Type B pancreatic cell (in vitro differentiated cells): ENCODE data around the gene PDCD1LG2. TPM values are rescaled to one million over a fixed set of nuclear protein-coding genes. Genes with fewer than 3 reads are reported as not detected.

Source experiments
- DNase-seq: peaks from one replicate; pipeline ENCODE4 v3.0.0; 2021; ENCODE audit warnings: mixed read lengths; ENCODE audit not compliant: unreplicated experiment; ENCODE audit errors: extremely low spot score
- H3K27ac Mint-ChIP-seq: 2 replicates; pipeline ENCODE4 v1.8.0; 2021; ENCODE audit warnings: mild to moderate bottlenecking, mixed read lengths
- H3K27me3 Mint-ChIP-seq: 2 replicates; pipeline ENCODE4 v1.8.0; 2021; ENCODE audit warnings: mixed read lengths
- H3K36me3 Mint-ChIP-seq: 2 replicates; pipeline ENCODE4 v1.8.0; 2021; ENCODE audit warnings: mixed read lengths
- H3K4me1 Mint-ChIP-seq: one replicate; pipeline ENCODE4 v1.8.0; 2021; ENCODE audit warnings: mixed read lengths; ENCODE audit not compliant: unreplicated experiment
- H3K4me3 Mint-ChIP-seq: 2 replicates; pipeline ENCODE4 v1.8.0; 2021; ENCODE audit warnings: mild to moderate bottlenecking, mixed read lengths
- H3K9me3 Mint-ChIP-seq: 2 replicates; pipeline ENCODE4 v1.8.0; 2021; ENCODE audit warnings: mixed read lengths
- CTCF ChIP-seq: fragments of 200-600 bp; sonication (generic); conservative IDR thresholded peaks from 2 replicates; pipeline ENCODE4 v1.5.0; 2021; ENCODE audit warnings: antibody characterized with exemption, mild to moderate bottlenecking
- total RNA-seq: library from RNA; stranded (reverse); gene quantifications from 2 replicates; pipeline ENCODE4 v1.2.1, GENCODE V29; 2021; ENCODE audit warnings: low replicate concordance

Gene PDCD1LG2
- total RNA-seq, 1 donor from 2014 or later: not detected

- Mint-ChIP-seq H3K4me3 (no peak overlapping the region), H3K27me3 (no peaks in the 10 kb centered on the region), H3K36me3 (no peaks in the 10 kb centered on the region), H3K9me3 (no peaks in the 10 kb centered on the region), H3K27ac (no peak overlapping the region), H3K4me1 (no peaks in the 10 kb centered on the region)
- no peak for TF ChIP-seq CTCF
- DNase-seq: no peak
Observed at GRCh38 chr9:5612185-5612530, 101.8 kb downstream of the PDCD1LG2 start.

GRCh38 chr9:5614192-5614591 lies 103.9 kb downstream of the PDCD1LG2 start:
- Mint-ChIP-seq H3K27me3 (no peaks in the 10 kb centered on the region), H3K36me3 (peaks cover 4% of the 10 kb centered on the region), H3K9me3 (no peaks in the 10 kb centered on the region), H3K27ac (no peak overlapping the region), H3K4me1 (no peaks in the 10 kb centered on the region), H3K4me3 (no peak overlapping the region)
- DNase-seq: no peak
- no peak for TF ChIP-seq CTCF

- DNase-seq: no peak
- Mint-ChIP-seq H3K36me3 (peaks cover 4% of the 10 kb centered on the region), H3K4me1 (no peaks in the 10 kb centered on the region), H3K4me3 (no peak overlapping the region), H3K27me3 (no peaks in the 10 kb centered on the region), H3K27ac (no peak overlapping the region), H3K9me3 (no peaks in the 10 kb centered on the region)
- TF ChIP-seq CTCF: no peak
Observed at GRCh38 chr9:5614985-5615384, 104.7 kb downstream of the PDCD1LG2 start.

GRCh38 chr9:5617749-5618148 lies 107.4 kb downstream of the PDCD1LG2 start:
- TF ChIP-seq CTCF: no peak
- H3K4me3 Mint-ChIP-seq: no peak overlapping the region
- H3K27ac Mint-ChIP-seq: no peak overlapping the region
- DNase-seq: no peak
- peaks cover 4% of the 10 kb centered on the region for H3K36me3 Mint-ChIP-seq
- H3K27me3 Mint-ChIP-seq: no peaks in the 10 kb centered on the region
- no peaks in the 10 kb centered on the region for H3K4me1 Mint-ChIP-seq
- no peaks in the 10 kb centered on the region for H3K9me3 Mint-ChIP-seq

- no peak for DNase-seq
- Mint-ChIP-seq H3K4me3 (no peak overlapping the region), H3K27ac (no peak overlapping the region), H3K9me3 (no peaks in the 10 kb centered on the region), H3K4me1 (no peaks in the 10 kb centered on the region), H3K36me3 (peaks cover 4% of the 10 kb centered on the region), H3K27me3 (no peaks in the 10 kb centered on the region)
- no peak for TF ChIP-seq CTCF
Observed at GRCh38 chr9:5620494-5620893, 110.2 kb downstream of the PDCD1LG2 start.

Other genes starting within 250 kb of the PDCD1LG2 start
- 1.5 TPM in 1 of 2 replicates, not detected in the other for gene RLN2, start 205.8 kb upstream of the PDCD1LG2 start, total RNA-seq
- 0.41 and 1.9 TPM in 2 replicates for gene RLN1, start 170.7 kb upstream of the PDCD1LG2 start, total RNA-seq
- gene PLGRKT, start 72.6 kb upstream of the PDCD1LG2 start, total RNA-seq: 25.6 and 25.9 TPM in 2 replicates
- gene CD274, start 60.0 kb upstream of the PDCD1LG2 start, total RNA-seq: 1.2 and 1.4 TPM in 2 replicates
- gene RIC1, start 118.6 kb downstream of the PDCD1LG2 start, total RNA-seq: 25.1 and 26.6 TPM in 2 replicates